GM13976 (cell line): Measurements from ENCODE around the gene MRPL23.

Experiments
- DNase-seq: peaks from one replicate; pipeline ENCODE4 v3.0.0; 2012; ENCODE audit warnings: low spot score
- in situ Hi-C: fragments of 300-500 bp; cut with MboI; formaldehyde crosslinking; loops from one replicate; pipeline ENCODE4 v1.12.0; 2022; ENCODE audit warnings: low sequenced_read_pairs, mixed read lengths, inconsistent platforms; ENCODE audit not compliant: unreplicated experiment
- TF ChIP-seq, protein P1 (sequence below): IDR thresholded peaks from 2 replicates; pipeline ENCODE4 v1.5.1; 2012; ENCODE audit warnings: borderline replicate concordance, mild to moderate bottlenecking; ENCODE audit not compliant: insufficient read depth; ENCODE audit errors: extremely low read depth, missing control alignments, control extremely low read depth

MRPL23 gene

DNA sequence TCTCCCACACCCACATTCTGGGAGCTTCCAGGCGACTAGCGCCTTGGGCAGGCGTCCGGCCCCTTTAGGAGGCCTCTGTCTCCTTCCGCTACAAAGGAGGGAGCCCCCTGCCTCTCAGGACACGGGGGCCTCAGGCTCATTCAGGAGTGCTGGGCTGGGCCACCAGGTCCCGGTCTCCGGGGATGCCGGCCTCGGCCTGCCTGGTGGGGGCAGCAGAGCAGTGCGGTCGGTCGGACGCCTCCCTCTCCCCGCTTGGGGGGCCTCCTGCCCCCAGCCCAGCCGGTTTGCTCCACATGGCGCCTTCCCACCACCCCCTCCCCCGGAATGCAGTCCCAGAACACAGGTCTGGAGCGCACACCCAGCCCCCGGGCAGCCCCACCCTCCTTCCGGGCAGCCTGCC is 21.9 kb downstream of the MRPL23 start:
- TF ChIP-seq, protein P1, sequence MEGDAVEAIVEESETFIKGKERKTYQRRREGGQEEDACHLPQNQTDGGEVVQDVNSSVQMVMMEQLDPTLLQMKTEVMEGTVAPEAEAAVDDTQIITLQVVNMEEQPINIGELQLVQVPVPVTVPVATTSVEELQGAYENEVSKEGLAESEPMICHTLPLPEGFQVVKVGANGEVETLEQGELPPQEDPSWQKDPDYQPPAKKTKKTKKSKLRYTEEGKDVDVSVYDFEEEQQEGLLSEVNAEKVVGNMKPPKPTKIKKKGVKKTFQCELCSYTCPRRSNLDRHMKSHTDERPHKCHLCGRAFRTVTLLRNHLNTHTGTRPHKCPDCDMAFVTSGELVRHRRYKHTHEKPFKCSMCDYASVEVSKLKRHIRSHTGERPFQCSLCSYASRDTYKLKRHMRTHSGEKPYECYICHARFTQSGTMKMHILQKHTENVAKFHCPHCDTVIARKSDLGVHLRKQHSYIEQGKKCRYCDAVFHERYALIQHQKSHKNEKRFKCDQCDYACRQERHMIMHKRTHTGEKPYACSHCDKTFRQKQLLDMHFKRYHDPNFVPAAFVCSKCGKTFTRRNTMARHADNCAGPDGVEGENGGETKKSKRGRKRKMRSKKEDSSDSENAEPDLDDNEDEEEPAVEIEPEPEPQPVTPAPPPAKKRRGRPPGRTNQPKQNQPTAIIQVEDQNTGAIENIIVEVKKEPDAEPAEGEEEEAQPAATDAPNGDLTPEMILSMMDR = no peak

DNA sequence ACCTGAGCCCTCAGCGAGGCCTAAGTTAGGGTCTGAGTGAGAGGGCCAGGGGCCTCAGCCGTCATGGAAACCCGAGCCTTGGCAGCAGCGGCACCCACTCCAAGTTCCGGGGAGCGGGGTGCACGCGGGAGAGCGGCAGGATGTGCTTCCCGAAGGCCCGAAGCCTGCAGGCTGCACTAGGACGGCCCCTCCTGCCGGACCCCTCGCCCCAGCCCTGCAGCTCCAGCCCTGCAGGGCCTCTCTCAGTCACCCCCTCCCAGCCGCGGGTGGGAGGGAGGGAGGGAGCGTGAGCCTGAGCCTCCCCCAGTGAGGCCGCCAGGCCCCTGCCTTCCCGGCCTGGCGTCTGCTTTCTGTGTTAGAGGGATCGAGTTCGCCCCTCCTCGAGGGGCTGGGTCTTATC is 22.6 kb downstream of the MRPL23 start:
- TF ChIP-seq, protein P1 = no peak
- in situ Hi-C loops = no loop called here

More for the DNA sequence above, 21.9 kb downstream of the MRPL23 start:
- no peak for DNase-seq
- in situ Hi-C loops = no loop called here

DNA sequence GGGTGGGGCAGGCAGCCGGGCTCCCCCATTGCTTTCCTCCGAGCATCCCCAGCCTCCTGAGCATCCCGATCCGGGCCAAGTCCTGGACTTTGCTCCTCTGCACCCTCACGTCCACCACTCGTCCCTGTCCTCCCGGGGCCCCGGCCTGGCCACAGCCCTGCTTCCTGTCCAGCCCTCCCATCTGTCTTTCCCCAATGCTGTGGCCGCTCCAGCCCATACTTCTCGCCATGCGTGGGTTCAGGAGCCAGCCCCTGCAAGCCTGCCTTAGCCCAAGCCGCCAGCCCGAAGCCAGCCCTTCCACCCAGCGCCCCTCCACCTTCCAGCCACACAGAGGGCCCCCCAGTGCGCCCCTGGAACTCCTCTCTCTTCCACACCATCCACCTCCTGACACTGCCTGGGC is 23.8 kb downstream of the MRPL23 start:
- DNase-seq = no peak
- in situ Hi-C loops = no loop called here
- TF ChIP-seq, protein P1 = no peak

More for the DNA sequence above, 22.6 kb downstream of the MRPL23 start:
- DNase-seq = no peak

DNA sequence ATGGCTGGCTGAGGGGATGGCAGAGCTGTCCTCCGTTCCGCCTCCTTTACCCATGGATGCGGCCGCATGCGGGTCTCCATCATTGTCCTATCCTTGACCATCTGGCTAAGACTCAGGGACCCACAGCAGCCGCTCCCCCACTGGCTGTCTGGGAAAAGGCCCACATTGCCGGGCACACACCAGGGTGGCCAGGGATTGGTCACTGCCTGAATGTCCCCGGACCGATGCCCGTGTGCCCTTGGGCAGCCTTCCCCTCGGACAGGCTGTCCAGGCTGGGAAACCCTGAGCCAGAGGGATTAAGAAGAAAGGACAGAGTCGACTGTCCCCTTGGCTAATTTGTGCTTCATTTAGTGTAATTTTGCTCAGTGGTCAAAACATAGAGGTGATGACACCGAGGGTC is 28.1 kb downstream of the MRPL23 start:
- TF ChIP-seq, protein P1 = no peak
- in situ Hi-C loops = no loop called here
- no peak for DNase-seq

DNA sequence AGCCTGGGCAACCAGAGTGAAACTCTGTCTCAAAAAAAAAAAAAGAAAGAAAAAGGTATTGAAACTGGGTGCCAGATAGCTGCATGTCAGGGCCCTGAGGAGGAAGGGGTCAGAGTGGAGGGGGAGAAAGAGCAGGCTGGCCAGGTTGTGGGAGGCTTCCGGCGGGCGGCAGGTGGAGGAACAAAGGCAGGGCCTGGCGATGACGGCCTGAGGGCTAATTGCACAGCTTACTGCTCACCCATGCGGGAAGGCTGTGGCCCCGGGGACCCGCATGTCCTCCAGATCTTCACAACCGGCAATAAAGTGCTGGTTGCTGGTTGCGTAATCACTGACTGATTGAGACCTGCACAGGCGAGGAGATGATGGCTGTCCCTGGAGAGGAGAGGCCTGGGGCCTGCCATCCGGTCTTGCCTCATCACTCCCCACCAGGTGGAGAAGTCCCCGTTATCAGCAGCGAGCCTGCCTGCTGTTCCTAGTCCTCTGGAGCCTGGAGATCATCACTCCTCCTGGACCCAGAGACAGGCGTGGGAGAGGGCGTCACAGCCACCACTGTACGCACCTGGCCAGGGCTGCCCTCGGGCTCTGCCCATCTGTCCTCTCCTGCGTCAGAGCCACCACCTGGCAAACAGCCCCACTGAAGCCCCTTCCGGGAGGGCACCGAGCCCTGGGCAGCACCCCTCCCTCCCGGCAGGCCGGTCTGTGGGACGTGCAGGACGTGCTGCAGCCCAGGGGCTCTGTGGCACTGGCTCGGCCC is 31.8 kb downstream of the MRPL23 start:
- DNase-seq = no peak
- in situ Hi-C loops = no loop called here
- TF ChIP-seq, protein P1 = no peak

DNA sequence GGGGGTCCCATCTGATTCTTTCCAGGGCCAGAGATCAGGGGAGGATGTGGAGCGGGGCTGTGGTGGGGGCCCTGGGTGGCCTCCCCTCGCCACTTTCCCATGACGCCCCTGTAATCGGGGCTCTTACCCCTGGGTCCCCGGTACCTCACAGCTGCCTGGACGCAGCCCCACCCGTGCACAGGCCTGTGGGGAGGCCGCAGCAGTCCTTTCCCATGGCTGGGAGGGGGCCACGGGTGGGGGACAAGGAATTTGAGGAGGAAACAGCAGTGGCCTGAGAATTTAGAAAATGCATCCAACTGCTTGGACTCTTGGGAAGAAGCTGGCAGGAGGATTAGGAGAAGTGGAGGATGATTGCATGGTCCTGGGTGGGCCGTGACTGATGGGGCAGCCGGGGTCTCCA is 32.5 kb downstream of the MRPL23 start:
- no peak for DNase-seq
- TF ChIP-seq, protein P1 = no peak
- in situ Hi-C loops = no loop called here
